ENCODE measurements around the gene DGAT2.

DGAT2 gene

DNA sequence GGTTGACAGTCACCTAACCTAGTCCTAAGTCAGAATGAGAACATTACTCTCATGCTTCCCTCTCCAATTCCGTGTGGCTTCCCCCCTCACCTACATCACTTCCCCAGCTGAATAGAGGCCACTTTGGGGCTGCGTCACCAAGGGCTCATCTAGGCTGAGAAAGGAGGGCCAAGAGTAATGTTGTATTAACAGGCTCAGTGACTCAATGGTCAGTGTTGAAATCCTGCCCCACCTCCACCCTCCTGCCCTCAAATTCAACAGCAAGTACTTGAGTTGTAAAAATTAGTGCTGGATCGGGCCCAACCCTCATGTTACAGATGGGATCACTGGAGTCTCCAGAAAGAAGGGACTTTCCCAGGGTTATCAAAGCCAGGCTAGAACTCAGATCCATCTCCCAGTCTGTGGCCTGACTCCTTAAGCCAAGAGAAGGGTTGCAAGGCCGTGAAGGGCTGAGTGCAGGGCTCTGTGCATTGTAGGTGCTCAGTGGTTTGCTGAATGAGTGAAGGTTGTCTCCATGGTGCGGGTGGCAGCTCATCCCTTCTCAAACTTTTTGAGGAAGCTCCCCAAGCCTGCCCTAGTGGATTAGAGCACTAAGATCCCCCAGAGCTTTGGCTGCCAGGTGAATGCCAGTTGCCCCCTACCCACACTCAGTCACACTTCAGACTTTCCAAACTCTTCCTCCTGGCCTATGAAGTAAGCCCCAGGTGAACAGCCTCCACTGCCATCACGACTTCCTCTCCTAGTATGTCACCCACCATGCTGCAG, 3.2 kb downstream of the DGAT2 start:
- Mint-ChIP-seq H3K27me3 (ENCODE audit: low read depth) (peaks cover 43% of the 10 kb centered on the region), H3K36me3 (ENCODE audit: low read depth) (no peaks in the 10 kb centered on the region), H3K4me3 (no peak overlapping the region), H3K4me1 (no peaks in the 10 kb centered on the region), H3K9me3 (no peaks in the 10 kb centered on the region), H3K27ac (no peak overlapping the region)
- TF ChIP-seq, protein P1, sequence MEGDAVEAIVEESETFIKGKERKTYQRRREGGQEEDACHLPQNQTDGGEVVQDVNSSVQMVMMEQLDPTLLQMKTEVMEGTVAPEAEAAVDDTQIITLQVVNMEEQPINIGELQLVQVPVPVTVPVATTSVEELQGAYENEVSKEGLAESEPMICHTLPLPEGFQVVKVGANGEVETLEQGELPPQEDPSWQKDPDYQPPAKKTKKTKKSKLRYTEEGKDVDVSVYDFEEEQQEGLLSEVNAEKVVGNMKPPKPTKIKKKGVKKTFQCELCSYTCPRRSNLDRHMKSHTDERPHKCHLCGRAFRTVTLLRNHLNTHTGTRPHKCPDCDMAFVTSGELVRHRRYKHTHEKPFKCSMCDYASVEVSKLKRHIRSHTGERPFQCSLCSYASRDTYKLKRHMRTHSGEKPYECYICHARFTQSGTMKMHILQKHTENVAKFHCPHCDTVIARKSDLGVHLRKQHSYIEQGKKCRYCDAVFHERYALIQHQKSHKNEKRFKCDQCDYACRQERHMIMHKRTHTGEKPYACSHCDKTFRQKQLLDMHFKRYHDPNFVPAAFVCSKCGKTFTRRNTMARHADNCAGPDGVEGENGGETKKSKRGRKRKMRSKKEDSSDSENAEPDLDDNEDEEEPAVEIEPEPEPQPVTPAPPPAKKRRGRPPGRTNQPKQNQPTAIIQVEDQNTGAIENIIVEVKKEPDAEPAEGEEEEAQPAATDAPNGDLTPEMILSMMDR (IDR thresholded peaks at IDR 0.05; ENCODE audit: unreplicated experiment in 3 of 3), result no peak

DNA sequence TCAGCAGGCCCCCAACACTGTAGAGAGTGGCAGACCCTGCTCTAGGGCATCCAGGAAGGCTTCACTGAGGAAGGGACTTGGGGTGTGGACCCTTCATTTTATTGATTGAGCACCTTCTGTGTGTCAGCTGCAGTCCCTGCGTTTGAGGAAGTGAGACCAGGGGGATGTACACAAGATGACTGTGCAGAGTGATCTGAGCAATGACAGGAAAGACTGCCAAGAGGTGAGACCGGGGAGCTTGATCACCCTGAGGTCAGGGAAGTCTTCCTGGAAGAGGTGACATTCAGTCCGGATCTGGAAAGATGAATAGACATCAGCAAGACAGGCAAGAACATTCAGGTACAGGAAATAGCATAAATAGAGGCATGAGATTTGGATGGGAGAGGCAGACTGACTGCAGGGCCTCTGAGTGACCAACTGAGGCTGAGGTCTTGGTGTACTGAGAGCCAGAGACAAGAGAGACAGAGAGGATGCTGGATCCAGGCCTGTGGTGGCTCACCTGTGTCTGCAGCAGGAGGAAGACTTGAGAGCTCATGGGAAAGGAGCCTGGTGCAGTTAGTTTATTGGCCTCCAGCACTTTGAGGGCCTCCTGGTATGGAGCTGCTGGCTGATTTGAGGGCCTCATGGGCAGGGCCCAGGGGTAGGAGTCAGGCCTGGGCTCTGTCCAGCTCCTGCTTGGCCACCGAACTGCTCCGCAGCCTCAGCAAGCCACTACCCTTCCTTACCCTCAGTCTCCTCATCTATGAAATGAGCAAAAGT, 5.2 kb downstream of the DGAT2 start:
- TF ChIP-seq, protein P1 (IDR thresholded peaks at IDR 0.05; ENCODE audit: unreplicated experiment in 3 of 3), result no peak
- Mint-ChIP-seq H3K27me3 (ENCODE audit: low read depth) (peaks cover 28% of the 10 kb centered on the region), H3K4me3 (no peak overlapping the region), H3K4me1 (no peaks in the 10 kb centered on the region), H3K36me3 (ENCODE audit: low read depth) (no peaks in the 10 kb centered on the region), H3K27ac (no peak overlapping the region), H3K9me3 (no peaks in the 10 kb centered on the region)

- TF ChIP-seq, protein P1 (IDR thresholded peaks at IDR 0.05; ENCODE audit: unreplicated experiment in 3 of 3), result no peak
- H3K9me3 Mint-ChIP-seq, result no peaks in the 10 kb centered on the region
- H3K36me3 Mint-ChIP-seq (ENCODE audit: low read depth), result no peaks in the 10 kb centered on the region
- peaks cover 17% of the 10 kb centered on the region for H3K27me3 Mint-ChIP-seq (ENCODE audit: low read depth)
- no peaks in the 10 kb centered on the region for H3K4me1 Mint-ChIP-seq
- H3K27ac Mint-ChIP-seq, result no peak overlapping the region
- no peak overlapping the region for H3K4me3 Mint-ChIP-seq
These were observed 6.5 kb downstream of the DGAT2 start for GRCh38 chr11:75775056-75775455.

DNA sequence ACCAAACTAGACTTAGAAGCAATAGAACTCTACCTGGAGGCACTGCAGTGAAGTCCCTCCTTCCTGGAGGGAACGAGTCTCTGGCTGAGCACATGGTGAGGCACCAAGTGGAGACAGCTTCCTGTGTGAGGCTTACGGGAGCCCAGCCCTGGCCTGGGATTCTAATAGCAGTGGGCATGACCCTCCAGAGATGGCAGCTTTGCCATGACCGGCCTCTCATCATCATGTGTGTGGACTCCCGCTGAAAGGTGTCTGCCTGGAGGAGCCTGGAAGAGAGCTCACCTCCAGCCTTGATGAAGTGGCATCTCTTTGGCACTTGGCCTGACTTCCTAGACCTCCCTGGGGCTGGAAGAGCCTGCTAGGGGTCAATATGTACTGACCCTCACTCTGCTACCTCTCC, 8.0 kb downstream of the DGAT2 start:
- no peaks in the 10 kb centered on the region for H3K4me1 Mint-ChIP-seq
- no peaks in the 10 kb centered on the region for H3K9me3 Mint-ChIP-seq
- H3K27ac Mint-ChIP-seq, result no peak overlapping the region
- peaks cover 2% of the 10 kb centered on the region for H3K27me3 Mint-ChIP-seq (ENCODE audit: low read depth)
- TF ChIP-seq, protein P1 (IDR thresholded peaks at IDR 0.05; ENCODE audit: unreplicated experiment in 3 of 3), result no peak
- no peak overlapping the region for H3K4me3 Mint-ChIP-seq
- H3K36me3 Mint-ChIP-seq (ENCODE audit: low read depth), result no peaks in the 10 kb centered on the region

- Mint-ChIP-seq H3K27ac (no peak overlapping the region), H3K9me3 (no peaks in the 10 kb centered on the region), H3K27me3 (ENCODE audit: low read depth) (no peaks in the 10 kb centered on the region), H3K4me1 (no peaks in the 10 kb centered on the region), H3K36me3 (ENCODE audit: low read depth) (no peaks in the 10 kb centered on the region), H3K4me3 (no peak overlapping the region)
- TF ChIP-seq, protein P1 (IDR thresholded peaks at IDR 0.05; ENCODE audit: unreplicated experiment in 3 of 3), result no peak
These were observed 9.0 kb downstream of the DGAT2 start for GRCh38 chr11:75777461-75778110.

Measured in nephron (organoid).